Right lobe of liver (tissue), 6 donors: ENCODE measurements around the gene YIF1A. TPM values are rescaled to one million over a fixed set of nuclear protein-coding genes. Genes with fewer than 3 reads are reported as not detected.

Source experiments
- ATAC-seq, 4 donors: fragments of 200-7000 bp; cut with Tn5 transposase; one replicate each; pipeline ENCODE4 v1.9.1; 2020; ENCODE audit warnings: mild to moderate bottlenecking in 4 of 4, moderate library complexity in 4 of 4
- DNase-seq, 3 donors: peaks; one replicate each; pipeline ENCODE4 v3.0.0-alpha.2; 2020
- H3K27ac ChIP-seq, 3 donors: fragments of 200-600 bp; one replicate each; pipeline ENCODE4 v1.8.0; 2022
- H3K27me3 ChIP-seq, 2 donors: fragments of 200-600 bp; one replicate each; pipeline ENCODE4 v1.8.0; 2022
- H3K36me3 ChIP-seq, 4 donors: fragments of 200-600 bp; sonication (generic) in 1 of 4; one replicate each; pipeline versions ENCODE4 v1.5.1 to v1.8.0; 2017 to 2022; ENCODE audit warnings: control low read depth in 1 of 4
- H3K4me1 ChIP-seq, 4 donors: fragments of 200-600 bp; sonication (generic) in 1 of 4; one replicate each; pipeline versions ENCODE4 v1.5.1 to v1.8.0; 2017 to 2022; ENCODE audit warnings: control low read depth in 1 of 4
- H3K4me3 ChIP-seq, 3 donors: fragments of 200-600 bp; one replicate each; pipeline ENCODE4 v1.8.0; 2022
- H3K9me3 ChIP-seq, 4 donors: fragments of 200-600 bp; sonication (generic) in 1 of 4; one replicate each; pipeline versions ENCODE4 v1.5.1 to v1.8.0; 2017 to 2022; ENCODE audit warnings: control low read depth in 1 of 4
- POLR2A ChIP-seq: fragments of 450-650 bp; IDR thresholded peaks from one replicate; pipeline ENCODE4 v1.6.1; 2017; ENCODE audit warnings: antibody characterized with exemption, mild to moderate bottlenecking
- WGBS: methylation state at CpG from one replicate; pipeline ENCODE4 v1.1.6; 2018; ENCODE audit warnings: low coverage, low lambda C conversion rate; ENCODE audit not compliant: insufficient coverage; ENCODE audit errors: missing lambda C conversion rate; 5-methylcytosine and 5-hydroxymethylcytosine counted together
- intact Hi-C, 2 donors: fragments of 100-400 bp; cut with DNase I; formaldehyde crosslinking; loops; one replicate each; pipeline versions ENCODE4 v1.11.2 to v1.14.1; 2022
- total RNA-seq, 6 experiments: library from RNA; depleted of rRNA in 2 of 6; stranded (reverse); fragments of >200 nt in 2 of 6; fragmentation: NEBNext Ultra II Directional in 3 of 6; extraction: Animal tissue kit (Norgen Biotek cat#: 25700) in 3 of 6; gene quantifications; one replicate each; pipeline versions ENCODE4 v1.1.0 to v1.2.4, GENCODE V29; 2016 to 2023
- TF ChIP-seq, protein P1 (sequence below), 4 donors: fragments of 200-600 bp in 3 of 4; fragments of 450-650 bp in 1 of 4; IDR thresholded peaks; one replicate each; pipeline versions ENCODE4 v1.5.1 to v1.8.0; 2016 to 2022; ENCODE audit warnings: antibody characterized with exemption in 4 of 4, mild to moderate bottlenecking in 2 of 4
- donor health status: DM: no; HTN: yes; CAD: no.
- donor health status: DM: no; HTN: no; CAD: no.
- donor health status: DM: no; HTN: no; CAD: no.
- donor health status: DM: no; HTN: yes; CAD: no.
- donor health status: DM: no; HTN: yes; CAD: no.

Gene YIF1A
- total RNA-seq, 6 experiments from 2014 or later = 75.0 to 170 (median 97.9) TPM

DNA sequence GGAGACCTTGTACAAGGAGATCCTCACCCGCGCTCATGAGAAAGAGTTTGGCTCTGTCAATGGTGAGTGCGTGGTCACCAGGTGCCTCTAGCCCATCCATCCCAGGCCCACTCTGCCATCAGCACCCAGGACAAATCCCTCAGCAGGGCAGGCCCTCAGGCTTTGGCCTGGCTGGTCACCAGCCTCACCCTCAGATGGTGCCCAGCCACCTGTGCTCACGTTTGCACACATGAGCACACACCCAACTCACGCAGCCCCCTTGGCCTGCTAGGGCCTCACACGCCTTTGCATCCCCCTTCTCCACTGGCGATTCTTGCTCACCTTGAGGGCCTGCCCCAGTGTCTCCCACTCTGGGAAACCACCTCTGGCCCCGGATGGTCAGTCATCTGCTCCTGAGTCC, 24.6 kb downstream of the YIF1A start:
- ATAC-seq (no peak), DNase-seq (no peak)
- Histone ChIP-seq H3K27ac (no peak overlapping the region), H3K36me3 (no peaks in the 10 kb centered on the region), H3K27me3 (no peaks in the 10 kb centered on the region), H3K9me3 (no peaks in the 10 kb centered on the region), H3K4me3 (no peak overlapping the region), H3K4me1 (peaks cover 0 to 4% (median under 1%) of the 10 kb centered on the region in 4 donors)
- TF ChIP-seq, protein P1, sequence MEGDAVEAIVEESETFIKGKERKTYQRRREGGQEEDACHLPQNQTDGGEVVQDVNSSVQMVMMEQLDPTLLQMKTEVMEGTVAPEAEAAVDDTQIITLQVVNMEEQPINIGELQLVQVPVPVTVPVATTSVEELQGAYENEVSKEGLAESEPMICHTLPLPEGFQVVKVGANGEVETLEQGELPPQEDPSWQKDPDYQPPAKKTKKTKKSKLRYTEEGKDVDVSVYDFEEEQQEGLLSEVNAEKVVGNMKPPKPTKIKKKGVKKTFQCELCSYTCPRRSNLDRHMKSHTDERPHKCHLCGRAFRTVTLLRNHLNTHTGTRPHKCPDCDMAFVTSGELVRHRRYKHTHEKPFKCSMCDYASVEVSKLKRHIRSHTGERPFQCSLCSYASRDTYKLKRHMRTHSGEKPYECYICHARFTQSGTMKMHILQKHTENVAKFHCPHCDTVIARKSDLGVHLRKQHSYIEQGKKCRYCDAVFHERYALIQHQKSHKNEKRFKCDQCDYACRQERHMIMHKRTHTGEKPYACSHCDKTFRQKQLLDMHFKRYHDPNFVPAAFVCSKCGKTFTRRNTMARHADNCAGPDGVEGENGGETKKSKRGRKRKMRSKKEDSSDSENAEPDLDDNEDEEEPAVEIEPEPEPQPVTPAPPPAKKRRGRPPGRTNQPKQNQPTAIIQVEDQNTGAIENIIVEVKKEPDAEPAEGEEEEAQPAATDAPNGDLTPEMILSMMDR (IDR thresholded peaks at IDR 0.05) = no peak
- TF ChIP-seq POLR2A = no peak
- intact Hi-C loops = no loop called here
- no CpG with 5 or more reads among the region's 8 CpGs for WGBS

DNA sequence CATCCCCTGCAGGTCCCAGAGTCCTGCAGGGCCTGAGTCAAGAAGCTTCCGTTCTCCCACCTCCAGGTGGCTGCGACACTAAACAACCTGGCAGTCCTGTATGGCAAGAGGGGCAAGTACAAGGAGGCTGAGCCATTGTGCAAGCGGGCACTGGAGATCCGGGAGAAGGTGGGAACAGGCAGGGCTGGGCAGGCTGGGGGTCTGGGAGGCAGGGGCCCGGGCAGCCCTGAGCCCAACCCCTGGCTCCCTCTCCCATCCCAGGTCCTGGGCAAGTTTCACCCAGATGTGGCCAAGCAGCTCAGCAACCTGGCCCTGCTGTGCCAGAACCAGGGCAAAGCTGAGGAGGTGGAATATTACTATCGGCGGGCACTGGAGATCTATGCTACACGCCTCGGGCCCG, 25.2 kb downstream of the YIF1A start:
- DNase-seq (no peak), ATAC-seq (no peak)
- intact Hi-C loops = no loop called here

DNA sequence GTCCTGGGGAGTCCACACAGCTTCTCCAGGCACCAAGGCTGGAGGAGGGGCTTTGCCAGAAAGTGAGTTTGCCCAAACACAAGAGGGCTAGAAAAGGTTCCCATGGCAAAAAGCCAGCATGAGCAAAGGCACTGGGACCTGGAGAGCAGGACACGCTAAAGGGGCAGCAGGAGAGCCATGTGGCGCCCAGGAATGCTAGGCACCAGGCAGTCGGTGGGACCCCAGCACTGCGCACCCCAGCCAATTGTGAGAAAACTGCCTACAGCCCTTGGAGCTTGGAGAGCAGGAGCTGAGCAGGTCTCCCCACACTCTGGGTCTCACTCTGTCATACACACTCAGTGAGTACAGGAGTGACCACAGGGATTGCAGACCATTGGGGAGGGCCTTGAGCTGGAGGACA, 25.7 kb downstream of the YIF1A start:
- Histone ChIP-seq H3K9me3 (no peaks in the 10 kb centered on the region), H3K27me3 (no peaks in the 10 kb centered on the region), H3K4me1 (peaks cover 0 to 4% (median 2%) of the 10 kb centered on the region in 4 donors), H3K36me3 (no peaks in the 10 kb centered on the region), H3K4me3 (no peak overlapping the region), H3K27ac (no peak overlapping the region)
- TF ChIP-seq, protein P1 (IDR thresholded peaks at IDR 0.05) = no peak
- no peak for TF ChIP-seq POLR2A
- intact Hi-C loops = no loop called here
- ATAC-seq = no peak
- no peak for DNase-seq
- WGBS = no CpG with 5 or more reads among the region's 4 CpGs

More for the DNA sequence above, 25.2 kb downstream of the YIF1A start:
- Histone ChIP-seq H3K27me3 (no peaks in the 10 kb centered on the region), H3K27ac (no peak overlapping the region), H3K36me3 (no peaks in the 10 kb centered on the region), H3K9me3 (no peaks in the 10 kb centered on the region), H3K4me1 (peaks cover 0 to 4% (median 0%) of the 10 kb centered on the region in 4 donors), H3K4me3 (no peak overlapping the region)
- 100% methylated on average over 2 of the region's 10 CpGs for WGBS
- TF ChIP-seq, protein P1 (IDR thresholded peaks at IDR 0.05) = no peak

DNA sequence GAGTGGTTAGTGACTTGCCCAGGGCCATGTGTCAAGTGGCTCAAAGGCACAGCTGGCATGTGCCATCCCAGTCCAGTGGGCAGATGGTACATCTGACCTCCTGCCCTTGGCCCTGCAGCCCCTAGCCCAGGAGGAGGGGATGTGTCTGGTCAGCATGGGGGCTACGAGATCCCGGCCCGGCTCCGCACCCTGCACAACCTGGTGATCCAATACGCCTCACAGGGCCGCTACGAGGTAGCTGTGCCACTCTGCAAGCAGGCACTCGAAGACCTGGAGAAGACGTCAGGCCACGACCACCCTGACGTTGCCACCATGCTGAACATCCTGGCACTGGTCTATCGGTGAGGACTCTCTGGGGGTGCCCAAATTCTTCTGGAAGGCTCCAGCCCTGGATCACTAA, 26.2 kb downstream of the YIF1A start:
- Histone ChIP-seq H3K4me1 (peaks cover 0 to 4% (median 2%) of the 10 kb centered on the region in 4 donors), H3K27ac (no peak overlapping the region), H3K36me3 (no peaks in the 10 kb centered on the region), H3K4me3 (no peak overlapping the region), H3K9me3 (no peaks in the 10 kb centered on the region), H3K27me3 (no peaks in the 10 kb centered on the region)
- ATAC-seq (no peak), DNase-seq (no peak)
- intact Hi-C loops = no loop called here
- no peak for TF ChIP-seq POLR2A
- WGBS = no CpG with 5 or more reads among the region's 12 CpGs

DNA sequence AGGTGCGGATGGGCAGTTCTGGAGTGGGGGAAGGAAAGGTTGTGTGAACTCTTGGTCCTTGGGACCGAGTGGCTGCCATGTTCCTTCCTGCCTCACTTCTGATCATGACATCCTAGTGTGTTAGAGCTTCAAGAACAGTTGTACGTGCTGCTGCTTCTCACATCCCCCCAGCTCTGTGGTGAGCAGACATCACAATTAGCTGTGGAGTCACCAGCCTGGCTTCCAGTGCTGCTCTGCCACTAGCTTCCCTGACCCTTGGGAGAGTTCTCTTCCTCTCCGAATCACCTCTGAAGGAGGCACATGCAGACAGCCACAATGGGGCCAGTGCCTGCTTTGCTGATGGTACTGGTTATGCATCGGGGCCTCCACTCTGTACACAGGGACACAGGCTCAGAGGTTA, 26.8 kb downstream of the YIF1A start:
- Histone ChIP-seq H3K9me3 (no peaks in the 10 kb centered on the region), H3K27ac (no peak overlapping the region), H3K4me1 (peaks cover 0 to 6% (median 2%) of the 10 kb centered on the region in 4 donors), H3K36me3 (no peaks in the 10 kb centered on the region), H3K4me3 (no peak overlapping the region), H3K27me3 (no peaks in the 10 kb centered on the region)
- intact Hi-C loops = no loop called here
- TF ChIP-seq POLR2A = no peak
- TF ChIP-seq, protein P1 (IDR thresholded peaks at IDR 0.05) = no peak
- ATAC-seq = no peak
- 100% methylated on average over 1 of the region's 5 CpGs for WGBS
- no peak for DNase-seq
